Measurements from ENCODE around the gene GALNT17. TPM values are rescaled to one million over a fixed set of nuclear protein-coding genes. Genes with fewer than 3 reads are reported as not detected.

GALNT17 gene
- total and polyA plus RNA-seq, 5 donors = 0.71 to 9.0 (median 5.2) TPM

GRCh38 chr7:71665716-71666115 lies 533.8 kb downstream of the GALNT17 start:
- H3K27me3 ChIP-seq (ENCODE audit: control insufficient read depth, insufficient read depth) = no peaks in the 10 kb centered on the region
- no peak overlapping the region for H3K4me3 ChIP-seq (ENCODE audit: low read length)
- 81% methylated on average over 3 of the region's 3 CpGs for WGBS
- no peak for ATAC-seq
- H3K4me1 ChIP-seq (ENCODE audit: control insufficient read depth, insufficient read depth, low read length) = no peaks in the 10 kb centered on the region
- H3K9me3 ChIP-seq (ENCODE audit: control insufficient read depth, low read length) = peaks cover 2% of the 10 kb centered on the region
- intact Hi-C loops (cut with DNase I) = no loop called here
- no peak for DNase-seq
- no peak overlapping the region for H3K27ac ChIP-seq (ENCODE audit: low read length)

GRCh38 chr7:71668572-71668971 lies 536.6 kb downstream of the GALNT17 start:
- ATAC-seq = no peak
- WGBS = 94% methylated on average over 1 of the region's 1 CpG
- intact Hi-C loops (cut with DNase I) = no loop called here

GRCh38 chr7:71679480-71679879 lies 547.5 kb downstream of the GALNT17 start:
- Histone ChIP-seq H3K27ac (ENCODE audit: low read length) (no peak overlapping the region), H3K9me3 (ENCODE audit: control insufficient read depth, low read length) (no peaks in the 10 kb centered on the region), H3K4me1 (ENCODE audit: control insufficient read depth, insufficient read depth, low read length) (no peaks in the 10 kb centered on the region), H3K4me3 (ENCODE audit: low read length) (no peak overlapping the region), H3K27me3 (ENCODE audit: control insufficient read depth, insufficient read depth) (no peaks in the 10 kb centered on the region)
- no peak for DNase-seq
- 63% methylated on average over 8 of the region's 8 CpGs for WGBS
- intact Hi-C loops (cut with DNase I) = no loop called here
- ATAC-seq = no peak

More at GRCh38 chr7:71668572-71668971, 536.6 kb downstream of the GALNT17 start:
- no peaks in the 10 kb centered on the region for H3K27me3 ChIP-seq (ENCODE audit: control insufficient read depth, insufficient read depth)
- no peak overlapping the region for H3K4me3 ChIP-seq (ENCODE audit: low read length)
- no peak overlapping the region for H3K27ac ChIP-seq (ENCODE audit: low read length)
- no peak for DNase-seq
- H3K4me1 ChIP-seq (ENCODE audit: control insufficient read depth, insufficient read depth, low read length) = no peaks in the 10 kb centered on the region
- peaks cover 2% of the 10 kb centered on the region for H3K9me3 ChIP-seq (ENCODE audit: control insufficient read depth, low read length)

GRCh38 chr7:71682181-71682580 lies 550.2 kb downstream of the GALNT17 start:
- no peaks in the 10 kb centered on the region for H3K27me3 ChIP-seq (ENCODE audit: control insufficient read depth, insufficient read depth)
- intact Hi-C loops (cut with DNase I) = no loop called here
- H3K4me1 ChIP-seq (ENCODE audit: control insufficient read depth, insufficient read depth, low read length) = no peaks in the 10 kb centered on the region
- no peaks in the 10 kb centered on the region for H3K9me3 ChIP-seq (ENCODE audit: control insufficient read depth, low read length)
- no peak overlapping the region for H3K4me3 ChIP-seq (ENCODE audit: low read length)
- DNase-seq (no peak), ATAC-seq (no peak)
- H3K27ac ChIP-seq (ENCODE audit: low read length) = no peak overlapping the region
- 84% methylated on average over 5 of the region's 5 CpGs for WGBS

- intact Hi-C loops (cut with DNase I) = no loop called here
- WGBS = 43% methylated on average over 21 of the region's 21 CpGs
- DNase-seq (no peak), ATAC-seq (no peak)
- no peak overlapping the region for H3K27ac ChIP-seq (ENCODE audit: low read length)
- H3K27me3 ChIP-seq (ENCODE audit: control insufficient read depth, insufficient read depth) = no peaks in the 10 kb centered on the region
- no peaks in the 10 kb centered on the region for H3K9me3 ChIP-seq (ENCODE audit: control insufficient read depth, low read length)
- no peak overlapping the region for H3K4me3 ChIP-seq (ENCODE audit: low read length)
- H3K4me1 ChIP-seq (ENCODE audit: control insufficient read depth, insufficient read depth, low read length) = no peaks in the 10 kb centered on the region
These were observed 551.2 kb downstream of the GALNT17 start for GRCh38 chr7:71682841-71683781.

- no peaks in the 10 kb centered on the region for H3K9me3 ChIP-seq (ENCODE audit: control insufficient read depth, low read length)
- ATAC-seq (no peak), DNase-seq (no peak)
- H3K27me3 ChIP-seq (ENCODE audit: control insufficient read depth, insufficient read depth) = no peaks in the 10 kb centered on the region
- no peak overlapping the region for H3K4me3 ChIP-seq (ENCODE audit: low read length)
- H3K4me1 ChIP-seq (ENCODE audit: control insufficient read depth, insufficient read depth, low read length) = no peaks in the 10 kb centered on the region
- WGBS = 57% methylated on average over 12 of the region's 12 CpGs
- H3K27ac ChIP-seq (ENCODE audit: low read length) = no peak overlapping the region
- intact Hi-C loops (cut with DNase I) = no loop called here
These were observed 555.3 kb downstream of the GALNT17 start for GRCh38 chr7:71687286-71687685.

GRCh38 chr7:71687831-71688599 lies 556.1 kb downstream of the GALNT17 start:
- no peaks in the 10 kb centered on the region for H3K27me3 ChIP-seq (ENCODE audit: control insufficient read depth, insufficient read depth)
- no peak overlapping the region for H3K4me3 ChIP-seq (ENCODE audit: low read length)
- DNase-seq = no peak
- WGBS = 75% methylated on average over 11 of the region's 11 CpGs
- H3K27ac ChIP-seq (ENCODE audit: low read length) = no peak overlapping the region
- no peaks in the 10 kb centered on the region for H3K4me1 ChIP-seq (ENCODE audit: control insufficient read depth, insufficient read depth, low read length)
- ATAC-seq = no peak
- intact Hi-C loops (cut with DNase I) = no loop called here
- H3K9me3 ChIP-seq (ENCODE audit: control insufficient read depth, low read length) = no peaks in the 10 kb centered on the region

GRCh38 chr7:71691538-71691937 lies 559.6 kb downstream of the GALNT17 start:
- DNase-seq (no peak), ATAC-seq (no peak)
- H3K27ac ChIP-seq (ENCODE audit: low read length) = no peak overlapping the region
- no peaks in the 10 kb centered on the region for H3K27me3 ChIP-seq (ENCODE audit: control insufficient read depth, insufficient read depth)
- no peaks in the 10 kb centered on the region for H3K4me1 ChIP-seq (ENCODE audit: control insufficient read depth, insufficient read depth, low read length)
- H3K9me3 ChIP-seq (ENCODE audit: control insufficient read depth, low read length) = no peaks in the 10 kb centered on the region
- WGBS = 54% methylated on average over 1 of the region's 1 CpG
- intact Hi-C loops (cut with DNase I) = no loop called here
- no peak overlapping the region for H3K4me3 ChIP-seq (ENCODE audit: low read length)

- Histone ChIP-seq H3K4me1 (ENCODE audit: control insufficient read depth, insufficient read depth, low read length) (no peaks in the 10 kb centered on the region), H3K27ac (ENCODE audit: low read length) (no peak overlapping the region), H3K9me3 (ENCODE audit: control insufficient read depth, low read length) (no peaks in the 10 kb centered on the region), H3K27me3 (ENCODE audit: control insufficient read depth, insufficient read depth) (no peaks in the 10 kb centered on the region), H3K4me3 (ENCODE audit: low read length) (no peak overlapping the region)
- WGBS = 61% methylated on average over 6 of the region's 6 CpGs
- DNase-seq = no peak
- ATAC-seq = no peak
- intact Hi-C loops (cut with DNase I) = no loop called here
These were observed 562.7 kb downstream of the GALNT17 start for GRCh38 chr7:71694665-71695064.

- H3K27me3 ChIP-seq (ENCODE audit: control insufficient read depth, insufficient read depth) = no peaks in the 10 kb centered on the region
- H3K27ac ChIP-seq (ENCODE audit: low read length) = no peak overlapping the region
- no peaks in the 10 kb centered on the region for H3K4me1 ChIP-seq (ENCODE audit: control insufficient read depth, insufficient read depth, low read length)
- intact Hi-C loops (cut with DNase I) = no loop called here
- DNase-seq = no peak
- ATAC-seq = no peak
- WGBS = 69% methylated on average over 2 of the region's 2 CpGs
- H3K9me3 ChIP-seq (ENCODE audit: control insufficient read depth, low read length) = no peaks in the 10 kb centered on the region
- H3K4me3 ChIP-seq (ENCODE audit: low read length) = no peak overlapping the region
These were observed 563.2 kb downstream of the GALNT17 start for GRCh38 chr7:71695186-71695585.

GRCh38 chr7:71696511-71696910 lies 564.6 kb downstream of the GALNT17 start:
- intact Hi-C loops (cut with DNase I) = no loop called here
- ATAC-seq (no peak), DNase-seq (no peak)
- H3K27ac ChIP-seq (ENCODE audit: low read length) = no peak overlapping the region
- 64% methylated on average over 2 of the region's 2 CpGs for WGBS
- H3K4me3 ChIP-seq (ENCODE audit: low read length) = no peak overlapping the region
- H3K27me3 ChIP-seq (ENCODE audit: control insufficient read depth, insufficient read depth) = no peaks in the 10 kb centered on the region
- H3K9me3 ChIP-seq (ENCODE audit: control insufficient read depth, low read length) = no peaks in the 10 kb centered on the region
- no peaks in the 10 kb centered on the region for H3K4me1 ChIP-seq (ENCODE audit: control insufficient read depth, insufficient read depth, low read length)
